HG03558 (cell line): ENCODE data around the gene MAP2K7.
"Not testable (repeated sequence)": the region's sequence is repeated elsewhere in the genome, so short reads cannot be mapped to it uniquely, and the experiment has no call there.

Experiments
- ATAC-seq: cut with Tn5 transposase; IDR thresholded peaks from one replicate; pipeline ENCODE4 v1.9.1; 2021; ENCODE audit warnings: moderate number of reproducible peaks; ENCODE audit not compliant: unreplicated experiment; ENCODE audit errors: extremely low read depth

The MAP2K7 gene

DNA sequence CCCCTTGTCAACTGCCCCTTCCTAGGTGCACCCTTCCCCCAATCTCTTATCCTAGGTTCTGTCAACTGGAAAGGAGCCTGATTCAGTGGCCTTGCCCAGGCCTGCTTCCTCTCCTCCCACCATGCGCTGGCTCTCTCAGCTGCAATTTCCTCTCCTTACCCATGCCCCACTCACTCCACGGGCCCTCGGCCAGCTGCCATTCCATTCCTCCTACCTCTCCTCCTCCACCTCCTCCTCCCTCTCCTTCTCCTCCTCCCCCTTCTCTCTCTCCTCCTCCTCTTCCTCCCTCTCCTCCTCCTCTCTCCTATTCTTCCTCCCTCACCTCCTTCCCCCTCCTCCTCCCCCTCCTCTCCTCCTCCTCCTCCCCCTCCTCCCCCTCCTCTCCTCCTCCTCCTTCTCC lies 49.4 kb downstream of the MAP2K7 start:
- no peak for ATAC-seq

DNA sequence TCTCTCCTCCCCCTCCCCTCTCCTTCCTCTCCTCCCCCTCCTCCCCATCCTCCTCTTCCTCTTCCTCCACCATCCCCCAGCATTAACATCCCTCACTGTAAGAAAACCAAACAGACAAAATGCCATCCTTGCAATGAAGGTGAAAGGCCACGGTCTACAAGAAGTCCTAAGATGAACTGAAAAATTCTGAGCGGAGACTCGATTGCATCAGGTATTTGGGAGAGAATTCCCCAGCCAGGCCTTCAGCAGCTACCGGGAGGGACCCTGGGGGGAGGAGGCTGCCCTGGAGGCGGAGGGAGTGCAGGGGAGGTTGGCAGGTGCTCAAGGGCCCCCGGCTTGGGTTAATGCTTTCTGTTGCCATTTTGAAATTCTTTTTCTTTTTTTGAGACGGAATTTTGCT lies 49.9 kb downstream of the MAP2K7 start:
- no peak for ATAC-seq

DNA sequence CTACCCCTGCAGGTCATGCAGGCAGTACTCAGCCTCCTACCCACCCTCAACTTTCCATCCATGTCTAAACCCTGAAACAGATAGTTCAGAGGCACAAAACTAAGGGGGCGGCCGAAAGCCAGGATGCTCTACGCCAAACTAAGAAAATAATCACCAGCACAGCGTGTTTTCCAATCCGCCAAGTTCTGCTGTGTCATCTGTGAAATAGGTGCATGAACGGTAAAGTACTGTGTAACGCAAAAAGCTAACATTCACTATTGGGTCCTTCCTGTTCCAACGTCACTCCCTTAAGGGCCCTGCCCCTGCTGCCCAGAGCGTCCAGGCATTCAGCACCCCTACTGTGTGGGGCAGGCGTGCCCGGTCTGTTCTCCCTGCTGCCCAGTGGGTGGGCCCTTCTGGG lies 52.0 kb downstream of the MAP2K7 start:
- ATAC-seq, result no peak

DNA sequence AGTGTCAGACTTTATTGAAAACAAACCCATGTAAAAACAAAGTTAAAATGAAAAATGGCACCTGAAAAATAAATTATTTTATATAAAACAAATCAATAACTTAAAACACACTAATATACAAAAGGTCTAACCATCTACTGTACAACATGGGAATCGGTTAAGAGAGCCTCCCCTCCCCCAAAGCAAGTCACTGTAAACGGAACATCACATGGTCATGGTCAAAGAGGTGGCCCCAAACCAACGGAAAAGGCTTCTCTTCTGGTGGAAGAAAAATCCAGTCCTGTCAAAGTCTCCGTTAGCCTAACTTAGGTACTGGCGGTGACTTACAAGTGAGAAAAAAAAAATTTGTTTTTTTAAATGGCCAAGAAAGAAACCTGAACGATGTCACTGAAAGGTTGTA lies 55.5 kb downstream of the MAP2K7 start:
- ATAC-seq, result no peak

DNA sequence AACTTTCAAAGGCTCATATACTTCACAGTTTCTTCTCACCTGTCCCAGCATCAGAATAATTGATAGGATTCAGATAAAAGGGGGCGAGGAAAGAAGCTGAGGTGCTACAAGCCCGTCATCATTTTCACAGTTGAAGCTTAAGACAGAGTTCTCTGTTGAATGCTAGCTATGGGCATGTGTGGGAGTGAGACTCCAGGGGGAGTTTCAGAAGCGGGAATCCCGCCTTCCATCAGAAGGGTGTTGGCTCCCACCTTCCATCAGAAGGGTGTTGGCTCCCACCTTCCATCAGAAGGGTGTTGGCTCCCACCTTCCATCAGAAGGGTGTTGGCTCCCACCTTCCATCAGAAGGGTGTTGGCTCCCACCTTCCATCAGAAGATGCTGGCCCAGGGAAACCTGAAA lies 57.4 kb downstream of the MAP2K7 start:
- not testable (repeated sequence) for ATAC-seq

DNA sequence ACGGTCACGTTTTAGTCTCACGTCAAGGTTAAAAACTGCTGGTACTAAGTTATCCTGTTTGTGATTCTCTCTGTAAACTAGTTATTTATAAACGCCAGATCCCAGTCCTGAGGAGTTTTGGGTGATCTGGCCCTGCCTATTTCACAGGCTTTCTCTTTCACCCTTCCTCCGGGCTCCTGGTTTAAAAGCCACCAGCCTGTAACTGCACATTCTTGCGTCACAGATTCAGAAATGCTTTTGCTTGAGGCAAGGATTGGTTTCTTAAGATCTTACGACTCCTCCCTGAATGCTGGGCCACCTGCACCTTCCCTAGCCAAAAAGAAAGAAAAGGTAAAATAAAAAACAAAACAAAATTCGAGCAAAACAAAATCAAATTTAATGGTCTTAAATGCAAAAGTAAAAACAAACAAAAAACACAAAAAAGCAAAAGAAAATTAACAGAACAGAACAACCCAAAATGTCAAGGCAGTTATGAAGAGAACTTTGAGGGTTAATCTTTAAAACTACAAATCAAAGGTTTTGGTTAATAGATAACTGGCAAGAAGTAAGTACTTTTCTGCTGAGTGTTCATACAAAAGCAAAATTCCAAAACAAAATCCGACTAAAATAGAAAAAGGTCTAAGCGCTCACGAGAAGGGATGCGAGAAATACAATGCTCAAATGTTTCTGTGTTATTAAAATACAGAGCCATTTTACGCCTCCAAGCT lies 58.4 kb downstream of the MAP2K7 start:
- no peak for ATAC-seq

DNA sequence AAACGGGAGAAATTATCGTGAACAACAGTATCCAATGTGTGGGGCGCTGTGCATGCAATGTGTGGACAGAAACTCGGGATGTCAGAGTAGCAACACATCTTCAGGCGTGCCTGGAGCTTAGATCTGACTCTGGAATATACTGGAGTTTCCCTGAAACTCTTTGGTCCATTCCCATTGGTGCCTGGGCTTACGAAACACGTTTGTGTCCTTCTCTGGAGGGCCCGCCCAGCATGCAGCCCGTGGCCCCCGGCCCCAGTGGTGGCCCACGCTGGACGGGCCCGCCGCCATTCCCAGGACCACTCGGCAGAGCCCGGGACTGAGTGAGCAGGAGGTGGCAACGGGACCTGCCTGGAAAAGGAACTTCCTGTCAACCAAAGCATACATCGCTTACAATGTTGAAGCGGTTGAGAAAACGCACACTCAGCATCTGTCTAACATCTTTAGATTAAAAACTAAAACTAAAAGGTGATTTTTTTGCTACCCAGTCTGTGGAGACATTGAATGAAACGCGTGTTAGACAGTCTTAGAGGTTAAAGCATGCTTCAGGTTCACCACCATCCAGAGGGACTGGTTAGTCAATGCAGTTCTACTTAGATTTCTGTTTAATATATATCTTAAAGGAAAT lies 59.1 kb downstream of the MAP2K7 start:
- no peak for ATAC-seq

DNA sequence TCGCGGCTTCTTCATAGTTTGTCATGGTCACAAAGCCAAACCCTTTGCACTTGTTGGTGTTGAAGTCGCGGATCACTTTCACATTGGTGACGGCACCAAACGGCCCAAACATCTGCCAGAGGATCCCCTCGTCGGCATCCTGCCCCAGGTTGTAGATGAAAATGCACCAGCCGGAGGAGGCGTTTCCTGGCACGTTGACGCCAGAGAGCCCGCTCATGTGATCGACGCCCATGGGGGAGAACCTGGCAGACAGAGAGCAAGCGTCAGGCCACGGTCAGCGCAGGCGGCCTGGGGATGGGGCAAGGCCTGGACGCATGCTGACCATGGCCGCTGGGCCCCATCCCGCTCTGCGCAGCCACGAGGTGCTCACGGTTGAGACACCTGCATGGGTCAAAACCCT lies 59.9 kb downstream of the MAP2K7 start:
- ATAC-seq, result no peak
